Activated T-helper 17 cell treated with anti-CD3 and anti-CD28 coated beads, Interleukin-2, amount 50 U/mL, for 72 hours (primary cell): ENCODE measurements around the gene ZSCAN26. TPM values are rescaled to one million over a fixed set of nuclear protein-coding genes. Genes with fewer than 3 reads are reported as not detected.

Experiments used
- ATAC-seq: fragments of 150-1000 bp; cut with Tn5 transposase; replicated peaks from 2 replicates; pipeline ENCODE4 v1.10.0; 2021; ENCODE audit warnings: mild to moderate bottlenecking, moderate library complexity
- H3K27ac Mint-ChIP-seq: one replicate; pipeline ENCODE4 v1.8.0; 2022; ENCODE audit warnings: mixed read lengths
- H3K27me3 Mint-ChIP-seq: one replicate; pipeline ENCODE4 v1.8.0; 2022; ENCODE audit warnings: mixed read lengths
- H3K36me3 Mint-ChIP-seq: one replicate; pipeline ENCODE4 v1.8.0; 2022; ENCODE audit warnings: low read depth, mild to moderate bottlenecking, mixed read lengths
- H3K4me1 Mint-ChIP-seq: one replicate; pipeline ENCODE4 v1.8.0; 2022; ENCODE audit warnings: mixed read lengths
- H3K4me3 Mint-ChIP-seq: one replicate; pipeline ENCODE4 v1.8.0; 2022; ENCODE audit warnings: mild to moderate bottlenecking, mixed read lengths
- H3K9me3 Mint-ChIP-seq: one replicate; pipeline ENCODE4 v1.8.0; 2022; ENCODE audit warnings: mixed read lengths
- total RNA-seq, 2 donors: library from RNA; stranded (reverse); gene quantifications; one replicate each; pipeline ENCODE4 v1.2.3, GENCODE V29; 2022

Gene ZSCAN26
- 1 to 10 TPM; 3.3 to 4.3 TPM for total RNA-seq

DNA sequence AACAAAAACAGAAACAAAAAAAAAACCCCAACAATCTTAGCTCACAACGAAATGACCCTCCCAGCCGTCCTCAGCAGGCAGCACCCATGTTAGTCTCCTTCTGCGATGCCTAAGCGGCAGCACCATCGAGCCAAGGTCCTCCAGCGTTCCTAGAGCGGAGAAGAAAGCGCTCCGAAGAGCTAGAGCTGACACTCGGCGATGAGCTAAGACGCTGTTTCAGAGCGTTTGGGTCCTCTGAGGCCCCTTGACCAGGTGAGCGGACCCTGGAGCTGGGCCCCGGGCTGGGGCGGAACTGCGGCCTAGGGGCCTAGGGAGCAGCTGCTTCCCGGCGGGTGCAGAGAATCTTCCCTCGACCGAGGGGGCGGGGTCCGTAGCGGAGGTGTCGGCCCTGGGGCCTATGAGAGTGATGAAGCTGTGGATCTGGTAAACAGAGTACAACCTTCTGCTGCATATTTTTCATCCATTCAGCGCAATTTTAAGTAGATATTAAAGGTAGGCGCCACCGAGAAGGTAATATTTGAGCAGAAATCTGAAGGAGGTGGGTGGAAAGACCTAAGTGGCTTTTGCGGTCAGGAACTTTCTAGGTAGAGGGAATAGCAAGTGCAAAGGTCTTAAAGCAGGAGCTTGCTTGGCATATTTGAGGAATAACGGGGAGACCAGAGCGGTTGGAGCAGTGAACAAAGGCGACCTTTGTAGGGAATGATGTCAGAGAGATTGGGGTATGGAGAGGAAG lies at the start of gene ZSCAN26:
Gene ZSCAN26, plus strand, starts transcription at position 182 of the 733 bp plus-strand sequence. CDS start 4,777 bp downstream, outside the sequence.
- no peak within 1 kb of the TSS for H3K27ac Mint-ChIP-seq
- peak; percentile 92 for ATAC-seq
- H3K36me3 Mint-ChIP-seq = peaks cover 6% of the 10 kb centered on the region
- peaks cover 3% of the 10 kb centered on the region for H3K27me3 Mint-ChIP-seq
- H3K4me3 Mint-ChIP-seq = no peak within 1 kb of the TSS
- peaks cover 7% of the 10 kb centered on the region for H3K4me1 Mint-ChIP-seq
- no peaks in the 10 kb centered on the region for H3K9me3 Mint-ChIP-seq

DNA sequence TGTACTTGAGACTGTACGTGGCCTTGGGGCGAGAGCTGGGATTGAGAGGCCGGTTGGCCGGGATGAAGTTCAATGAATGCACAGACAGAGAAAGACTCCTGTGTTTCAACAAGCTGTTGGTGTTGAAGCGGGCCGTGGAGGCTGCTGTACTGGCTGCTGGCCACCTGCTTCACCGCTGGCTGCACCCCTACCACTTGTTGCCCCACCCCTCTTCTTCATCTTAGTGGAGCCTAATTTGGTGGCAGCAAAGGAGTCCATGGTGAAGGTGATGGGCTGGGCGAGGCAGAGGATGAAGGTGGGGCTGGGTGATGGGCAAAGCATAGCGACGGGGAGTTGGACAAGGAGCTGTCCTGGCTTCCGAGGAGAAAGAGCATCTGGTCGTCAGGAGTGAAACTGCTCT lies 49.1 kb upstream of the ZSCAN26 start:
- ATAC-seq = no peak
- peak overlapping the region; percentile 73 for H3K4me3 Mint-ChIP-seq

GRCh38 chr6:28218312-28219248 lies 48.4 kb upstream of the ZSCAN26 start:
- H3K9me3 Mint-ChIP-seq = no peaks in the 10 kb centered on the region
- no peaks in the 10 kb centered on the region for H3K36me3 Mint-ChIP-seq
- H3K27me3 Mint-ChIP-seq = peaks cover 57% of the 10 kb centered on the region
- H3K4me3 Mint-ChIP-seq = peak overlapping the region; percentile 73
- ATAC-seq = peak; percentile 86
- no peaks in the 10 kb centered on the region for H3K4me1 Mint-ChIP-seq
- no peak overlapping the region for H3K27ac Mint-ChIP-seq

More for the DNA sequence above, 49.1 kb upstream of the ZSCAN26 start:
- no peaks in the 10 kb centered on the region for H3K36me3 Mint-ChIP-seq
- H3K27me3 Mint-ChIP-seq = peaks cover 58% of the 10 kb centered on the region
- H3K4me1 Mint-ChIP-seq = peaks cover under 1% of the 10 kb centered on the region
- H3K9me3 Mint-ChIP-seq = no peaks in the 10 kb centered on the region
- H3K27ac Mint-ChIP-seq = no peak overlapping the region

- ATAC-seq = no peak
- Mint-ChIP-seq H3K9me3 (no peaks in the 10 kb centered on the region), H3K4me1 (peaks cover 8% of the 10 kb centered on the region), H3K27me3 (peaks cover 56% of the 10 kb centered on the region), H3K27ac (no peak overlapping the region), H3K36me3 (no peaks in the 10 kb centered on the region), H3K4me3 (no peak overlapping the region)
Measured at GRCh38 chr6:28220257-28221133, 46.4 kb upstream of the ZSCAN26 start.

- Mint-ChIP-seq H3K4me3 (peak overlapping the region; percentile 78), H3K27ac (peak overlapping the region; percentile 61), H3K36me3 (peaks cover 5% of the 10 kb centered on the region), H3K4me1 (peaks cover 8% of the 10 kb centered on the region), H3K9me3 (no peaks in the 10 kb centered on the region), H3K27me3 (peaks cover 32% of the 10 kb centered on the region)
- no peak for ATAC-seq
Measured at GRCh38 chr6:28224131-28225055, 42.5 kb upstream of the ZSCAN26 start.

DNA sequence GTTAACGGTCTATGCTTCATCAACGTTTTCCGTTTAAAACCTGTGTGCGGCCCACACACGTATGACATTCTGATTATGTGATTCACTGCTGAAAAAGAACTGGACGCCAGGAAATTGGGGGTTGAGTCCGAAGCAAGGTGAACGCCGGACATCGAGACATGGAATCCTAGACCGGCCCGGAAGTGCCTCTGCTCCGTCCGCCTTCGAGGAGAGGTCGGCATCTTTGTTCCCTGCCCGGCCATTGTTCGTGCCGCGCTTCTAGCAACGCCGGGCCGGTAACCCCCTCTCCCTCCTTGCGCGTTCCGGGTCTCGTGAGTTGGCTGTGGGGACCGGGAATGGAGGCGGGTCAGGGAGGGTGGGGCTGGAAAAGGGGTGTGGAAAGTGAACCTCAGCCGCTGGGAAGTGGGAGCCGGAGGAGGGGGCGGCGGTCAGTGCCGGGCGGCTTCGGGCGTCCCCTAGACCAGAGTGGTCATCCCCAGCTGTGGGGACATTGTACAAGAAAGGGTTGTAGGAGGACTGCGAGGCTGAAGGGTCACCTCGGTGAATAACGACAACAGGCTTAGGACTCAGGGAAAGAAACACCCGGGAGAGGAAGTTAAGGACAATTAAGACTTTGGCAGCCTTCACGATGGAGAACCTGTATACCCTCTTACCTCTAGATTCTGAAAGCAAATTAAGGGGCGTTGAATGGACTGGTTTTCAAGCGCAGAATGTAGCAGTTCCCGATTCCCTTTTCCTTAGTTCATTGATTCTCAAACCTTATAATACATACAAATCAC lies 41.7 kb upstream of the ZSCAN26 start, which contains the start of gene ZSCAN9:
Gene ZSCAN9, plus strand, starts transcription at position 220 of the 779 bp plus-strand sequence. CDS start 1,810 bp downstream, outside the sequence.
- Mint-ChIP-seq H3K9me3 (no peaks in the 10 kb centered on the region), H3K36me3 (peaks cover 10% of the 10 kb centered on the region), H3K4me3 (peak within 1 kb of the TSS; percentile 78), H3K27me3 (peaks cover 29% of the 10 kb centered on the region), H3K4me1 (peaks cover 8% of the 10 kb centered on the region), H3K27ac (peak within 1 kb of the TSS; percentile 61)
- ATAC-seq = peak; percentile 65

DNA sequence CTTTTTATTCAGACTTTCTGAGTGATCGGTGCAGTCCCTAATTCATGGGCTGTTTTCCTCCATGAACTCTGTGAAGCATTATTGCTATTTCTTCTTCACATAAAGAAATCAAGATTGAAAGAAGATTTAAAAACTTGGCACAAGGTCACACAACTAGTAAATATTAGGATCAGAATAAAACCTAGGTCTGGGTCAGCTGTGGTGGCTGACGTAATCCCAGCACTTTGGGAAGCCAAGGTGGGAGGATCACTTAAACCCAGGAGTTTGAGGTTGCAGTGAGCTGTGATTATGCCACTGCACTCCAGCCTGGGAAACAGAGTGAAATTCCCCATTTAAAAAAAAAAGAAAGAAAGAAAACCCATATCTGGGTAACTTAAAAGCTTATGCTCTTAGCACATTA lies 40.5 kb upstream of the ZSCAN26 start:
- Mint-ChIP-seq H3K9me3 (no peaks in the 10 kb centered on the region), H3K27ac (no peak overlapping the region), H3K27me3 (peaks cover 22% of the 10 kb centered on the region), H3K4me3 (no peak overlapping the region), H3K4me1 (peaks cover 8% of the 10 kb centered on the region), H3K36me3 (peaks cover 10% of the 10 kb centered on the region)
- ATAC-seq = no peak

- Mint-ChIP-seq H3K36me3 (peaks cover 10% of the 10 kb centered on the region), H3K4me3 (no peak overlapping the region), H3K9me3 (no peaks in the 10 kb centered on the region), H3K27ac (no peak overlapping the region), H3K4me1 (no peaks in the 10 kb centered on the region), H3K27me3 (peaks cover 3% of the 10 kb centered on the region)
- no peak for ATAC-seq
Measured at GRCh38 chr6:28232785-28233184, 34.2 kb upstream of the ZSCAN26 start.

GRCh38 chr6:28235912-28236452 lies 31.0 kb upstream of the ZSCAN26 start:
- H3K27me3 Mint-ChIP-seq = peaks cover 3% of the 10 kb centered on the region
- no peak overlapping the region for H3K4me3 Mint-ChIP-seq
- no peaks in the 10 kb centered on the region for H3K4me1 Mint-ChIP-seq
- ATAC-seq = no peak
- H3K9me3 Mint-ChIP-seq = no peaks in the 10 kb centered on the region
- H3K36me3 Mint-ChIP-seq = no peaks in the 10 kb centered on the region
- no peak overlapping the region for H3K27ac Mint-ChIP-seq

DNA sequence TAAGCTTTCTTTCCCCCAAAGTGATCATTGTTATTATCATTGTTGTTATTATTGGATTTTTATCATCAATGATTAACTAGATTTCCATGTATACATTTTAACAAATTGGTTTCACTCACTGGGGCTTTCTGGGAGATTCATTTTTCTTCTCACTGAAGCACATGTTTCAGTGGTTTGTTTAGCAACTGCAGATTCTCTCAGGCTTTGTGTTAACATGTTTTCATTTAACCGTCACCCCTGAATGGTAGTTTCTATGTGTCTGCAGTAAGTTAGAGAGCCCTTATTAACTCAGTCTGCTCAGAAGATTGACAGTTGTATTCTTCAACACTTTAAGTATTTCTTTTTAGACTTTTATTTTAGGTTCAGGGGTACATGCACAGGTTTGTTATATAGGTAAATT lies 27.3 kb upstream of the ZSCAN26 start:
- no peaks in the 10 kb centered on the region for H3K9me3 Mint-ChIP-seq
- H3K36me3 Mint-ChIP-seq = peaks cover 13% of the 10 kb centered on the region
- no peak for ATAC-seq
- H3K27ac Mint-ChIP-seq = no peak overlapping the region
- H3K4me1 Mint-ChIP-seq = no peaks in the 10 kb centered on the region
- peaks cover 3% of the 10 kb centered on the region for H3K27me3 Mint-ChIP-seq
- no peak overlapping the region for H3K4me3 Mint-ChIP-seq

- ATAC-seq = no peak
- H3K36me3 Mint-ChIP-seq = peaks cover 21% of the 10 kb centered on the region
- no peak overlapping the region for H3K27ac Mint-ChIP-seq
- no peak overlapping the region for H3K4me3 Mint-ChIP-seq
- no peaks in the 10 kb centered on the region for H3K9me3 Mint-ChIP-seq
- no peaks in the 10 kb centered on the region for H3K4me1 Mint-ChIP-seq
- peaks cover 3% of the 10 kb centered on the region for H3K27me3 Mint-ChIP-seq
Measured at GRCh38 chr6:28240471-28240870, 26.5 kb upstream of the ZSCAN26 start.

DNA sequence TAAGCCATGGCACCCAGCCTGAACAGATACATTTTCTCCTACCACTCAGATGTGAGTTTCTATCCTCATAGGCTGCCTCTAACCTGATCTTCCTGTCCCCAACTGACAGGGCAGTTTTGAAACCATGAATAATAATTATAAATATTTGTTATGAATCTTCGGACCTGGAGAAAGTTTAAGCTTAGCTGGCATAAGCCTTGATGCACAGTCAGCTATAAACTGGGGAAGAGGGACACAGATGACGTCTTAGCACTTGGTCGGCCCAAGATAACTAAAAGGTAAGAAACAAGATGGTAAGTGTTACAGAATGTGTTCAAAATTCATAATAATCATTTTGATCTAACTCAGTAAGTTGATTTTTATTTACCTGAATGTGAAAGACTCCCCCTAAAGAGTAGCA lies 23.0 kb upstream of the ZSCAN26 start:
- Mint-ChIP-seq H3K4me1 (no peaks in the 10 kb centered on the region), H3K9me3 (no peaks in the 10 kb centered on the region), H3K36me3 (peaks cover 54% of the 10 kb centered on the region), H3K4me3 (no peak overlapping the region), H3K27me3 (no peaks in the 10 kb centered on the region), H3K27ac (no peak overlapping the region)
- ATAC-seq = no peak
